Stimulated activated CD8-positive, alpha-beta memory T cell treated with anti-CD3 and anti-CD28 coated beads, Interleukin-15, amount 100 ng/mL, for 4 hours (primary cell): Measurements from ENCODE around the gene G6PC3.
"Not testable (repeated sequence)": the region's sequence is repeated elsewhere in the genome, so short reads cannot be mapped to it uniquely, and the experiment has no call there.

Source experiments
- DNase-seq, 2 donors: peaks; one replicate each; pipeline ENCODE4 v3.0.0-alpha.2; 2020; ENCODE audit warnings: low read depth in 2 of 2

The G6PC3 gene

DNA sequence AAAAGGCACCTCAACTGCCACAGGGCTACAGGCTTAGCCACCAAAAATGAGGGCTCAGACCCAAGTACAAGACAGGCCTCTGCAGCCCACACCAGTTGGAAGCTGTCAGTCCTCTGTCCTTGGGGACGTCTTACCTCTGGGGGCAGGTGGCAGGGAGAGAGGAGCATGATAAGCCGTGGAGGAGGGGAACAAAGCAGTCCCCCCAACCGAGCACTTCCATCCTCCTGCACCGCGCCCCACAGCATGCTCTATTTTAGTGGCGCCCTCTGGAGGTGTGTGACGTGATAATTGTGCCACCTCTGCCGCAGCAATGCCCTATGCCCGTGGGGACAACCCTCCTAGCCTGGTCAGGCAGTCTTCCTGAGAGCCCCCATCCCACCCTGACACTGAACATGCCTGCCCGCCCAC lies 13.6 kb downstream of the G6PC3 start:
- no peak for DNase-seq

DNA sequence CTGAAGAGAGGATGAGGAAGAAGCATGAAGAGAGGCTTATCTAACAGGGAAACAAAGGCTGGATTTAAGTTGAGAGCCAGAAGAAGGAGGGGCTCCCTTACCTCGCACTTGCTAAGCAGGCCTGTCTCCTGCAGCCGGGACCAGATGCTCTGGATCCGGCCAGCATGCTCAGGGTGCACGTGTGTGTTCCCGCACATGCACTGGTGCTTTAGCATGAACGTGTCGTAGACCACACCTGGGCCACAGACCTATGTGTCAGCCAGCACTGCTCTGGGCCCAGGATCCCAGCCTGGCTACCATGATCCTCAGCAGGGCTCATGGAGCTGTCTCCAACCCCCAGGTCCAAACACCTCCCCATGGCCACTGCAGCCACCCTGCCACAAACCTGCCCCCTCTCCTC lies 14.4 kb downstream of the G6PC3 start:
- no peak for DNase-seq

DNA sequence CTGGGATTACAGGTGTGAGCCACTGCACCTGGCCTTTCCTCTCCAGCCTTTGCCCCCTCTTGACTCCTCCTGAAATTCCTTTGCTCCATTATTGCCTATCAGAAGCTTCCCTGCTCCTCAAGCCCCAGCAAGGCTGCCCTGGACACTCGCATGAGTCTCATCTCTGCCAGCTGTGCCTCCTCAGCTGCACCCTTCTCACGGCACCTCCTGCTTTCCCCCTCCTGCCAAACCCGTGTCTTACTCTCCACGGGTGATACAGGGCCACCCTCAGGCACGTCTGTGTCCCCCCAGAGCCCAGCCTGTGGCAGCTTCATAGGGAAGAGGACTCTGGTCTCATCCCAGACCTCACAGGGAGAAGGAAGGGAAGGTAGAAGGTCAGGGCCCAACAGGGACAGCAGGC lies 15.4 kb downstream of the G6PC3 start:
- no peak for DNase-seq

DNA sequence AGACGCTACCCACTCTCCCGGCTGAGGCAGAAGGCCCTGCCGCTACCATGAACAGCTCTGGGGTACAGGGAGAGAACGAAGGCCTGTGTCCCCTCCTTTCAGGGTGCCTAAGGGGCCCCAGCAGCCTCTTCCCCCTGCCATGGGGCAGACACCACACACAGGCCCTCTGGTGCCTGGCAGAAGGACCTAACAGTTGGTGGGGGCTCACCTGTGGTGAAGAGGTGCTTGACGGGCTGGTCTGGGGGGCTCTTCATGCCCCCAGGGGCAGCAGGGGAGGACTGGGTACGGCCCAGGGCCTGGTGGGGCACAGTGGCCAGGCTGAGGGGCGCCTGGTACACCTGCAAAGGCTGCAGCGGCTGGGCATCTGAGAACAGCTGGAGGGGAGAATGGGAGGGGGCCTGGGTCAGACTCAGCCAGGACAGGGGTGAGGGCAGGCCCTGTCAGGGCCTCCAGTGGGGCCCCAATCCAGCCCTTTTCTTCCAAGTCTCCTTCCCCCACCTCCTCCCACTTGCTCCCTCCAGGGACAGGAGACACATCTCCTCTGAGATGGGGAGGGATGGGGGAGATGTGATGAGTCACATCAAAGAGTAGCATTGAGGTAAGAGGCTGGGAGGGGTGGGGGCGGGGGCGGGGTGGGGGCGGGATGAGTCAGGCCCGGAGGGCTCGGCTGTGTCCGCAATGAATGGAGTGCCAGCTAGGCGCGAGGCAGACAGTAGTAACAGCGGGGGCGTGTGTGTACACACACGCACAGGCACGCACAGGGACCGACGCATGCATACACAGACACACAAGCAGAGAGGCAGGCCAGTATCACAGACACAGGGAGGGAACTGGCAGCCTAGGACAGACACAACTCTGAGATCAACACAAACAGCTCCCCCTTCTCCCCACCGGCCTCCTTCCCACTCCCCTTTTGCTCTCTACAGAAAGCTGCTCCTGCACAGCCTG lies 16.1 kb downstream of the G6PC3 start:
- DNase-seq, result peak; percentile 41 to 56

DNA sequence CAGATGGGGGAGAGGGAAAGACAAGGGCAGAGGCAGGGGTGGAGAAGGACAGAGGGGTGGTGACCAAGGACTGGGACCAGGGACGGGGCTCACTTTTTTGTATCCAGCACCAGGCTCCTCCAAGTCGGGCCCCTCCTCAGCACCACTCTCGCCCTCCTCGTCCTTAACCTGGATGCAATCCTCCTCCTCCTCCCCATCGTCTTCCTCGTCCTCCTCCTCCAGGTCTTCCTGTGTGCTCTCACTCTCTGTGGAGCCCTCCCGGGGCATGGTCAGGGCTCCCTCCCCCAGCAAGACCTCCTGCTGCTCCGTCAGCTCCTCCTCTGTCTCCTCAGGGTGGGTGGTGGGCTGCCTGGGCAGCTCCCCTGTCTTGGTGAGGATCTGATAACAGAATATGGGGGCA lies 16.8 kb downstream of the G6PC3 start:
- no peak for DNase-seq

DNA sequence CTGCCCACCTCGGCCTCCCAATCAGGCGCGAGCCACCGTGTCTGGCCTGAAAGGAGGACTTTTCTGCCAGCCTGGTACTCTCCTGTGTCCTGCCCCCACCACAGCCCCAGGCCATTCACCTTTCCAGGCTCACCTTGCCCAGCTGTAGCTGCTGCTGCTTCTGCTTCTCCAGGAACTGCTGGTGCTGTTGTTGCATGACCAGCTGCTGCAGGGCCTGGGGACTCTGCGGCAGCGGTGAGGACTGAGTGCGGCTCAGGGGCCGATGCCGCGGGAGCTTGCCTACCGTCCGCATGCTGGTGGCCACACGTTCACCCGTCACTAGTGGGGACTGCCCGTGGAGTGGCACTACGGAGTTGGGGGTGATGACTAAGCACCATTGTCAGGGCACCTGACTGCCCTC lies 17.7 kb downstream of the G6PC3 start:
- no peak for DNase-seq

DNA sequence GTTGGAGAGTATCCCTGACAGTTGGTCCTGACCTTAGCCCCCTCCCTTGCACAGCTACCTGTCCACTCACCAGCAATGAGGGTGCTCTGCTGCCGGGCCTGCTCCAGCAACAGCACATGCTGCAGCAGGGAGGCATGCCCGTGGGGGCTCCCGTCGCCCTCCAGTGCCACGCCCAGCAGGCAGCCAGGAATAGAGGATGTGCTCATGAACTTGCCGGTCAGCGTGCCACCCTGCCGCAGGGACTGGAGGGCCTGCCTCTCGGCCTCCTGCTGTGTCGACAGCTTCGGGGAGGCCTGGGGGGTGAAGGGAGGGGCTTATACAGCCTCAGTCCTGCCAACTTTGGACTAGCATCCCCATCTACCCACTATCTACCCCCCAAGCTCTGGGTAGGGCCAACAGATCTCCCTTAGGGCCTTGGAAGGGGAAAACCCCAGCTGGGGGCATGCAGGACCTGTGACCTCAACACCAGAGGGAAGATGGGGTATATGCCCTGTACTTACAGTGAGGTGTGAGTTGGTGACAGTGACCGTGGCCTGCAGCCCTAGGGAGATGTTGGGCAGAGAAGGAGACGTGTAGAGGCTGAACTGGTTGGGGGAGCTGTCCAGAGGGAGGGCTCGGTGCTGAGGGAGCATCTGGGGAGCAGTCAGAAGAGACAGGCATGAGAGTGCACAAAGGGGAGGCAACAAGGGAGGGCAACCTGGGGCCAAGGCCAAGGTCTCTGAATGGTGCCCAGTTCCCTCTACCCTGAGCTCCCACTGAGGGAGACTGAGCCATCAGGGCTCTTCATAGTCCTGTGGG lies 20.9 kb downstream of the G6PC3 start:
- DNase-seq, result no peak

DNA sequence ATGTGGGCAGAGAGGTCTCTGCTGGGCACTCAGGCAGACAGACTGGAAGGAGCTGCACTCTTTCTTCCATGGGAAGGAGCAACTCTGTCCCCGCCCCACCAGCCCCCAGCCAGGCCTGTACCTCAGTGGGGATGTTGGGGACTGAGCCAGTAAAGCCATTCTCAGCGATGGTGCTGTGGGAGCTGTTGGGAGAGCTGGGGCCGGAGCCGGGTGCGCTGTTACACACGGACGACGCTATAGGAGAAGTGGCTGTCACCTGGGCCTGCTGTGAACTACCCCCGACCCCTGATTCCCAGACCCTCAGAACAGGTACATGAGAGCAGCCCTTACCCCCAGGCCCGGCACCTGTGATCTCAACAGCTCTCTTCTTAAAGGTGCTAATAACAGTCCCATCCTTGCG lies 21.5 kb downstream of the G6PC3 start:
- DNase-seq, result no peak

DNA sequence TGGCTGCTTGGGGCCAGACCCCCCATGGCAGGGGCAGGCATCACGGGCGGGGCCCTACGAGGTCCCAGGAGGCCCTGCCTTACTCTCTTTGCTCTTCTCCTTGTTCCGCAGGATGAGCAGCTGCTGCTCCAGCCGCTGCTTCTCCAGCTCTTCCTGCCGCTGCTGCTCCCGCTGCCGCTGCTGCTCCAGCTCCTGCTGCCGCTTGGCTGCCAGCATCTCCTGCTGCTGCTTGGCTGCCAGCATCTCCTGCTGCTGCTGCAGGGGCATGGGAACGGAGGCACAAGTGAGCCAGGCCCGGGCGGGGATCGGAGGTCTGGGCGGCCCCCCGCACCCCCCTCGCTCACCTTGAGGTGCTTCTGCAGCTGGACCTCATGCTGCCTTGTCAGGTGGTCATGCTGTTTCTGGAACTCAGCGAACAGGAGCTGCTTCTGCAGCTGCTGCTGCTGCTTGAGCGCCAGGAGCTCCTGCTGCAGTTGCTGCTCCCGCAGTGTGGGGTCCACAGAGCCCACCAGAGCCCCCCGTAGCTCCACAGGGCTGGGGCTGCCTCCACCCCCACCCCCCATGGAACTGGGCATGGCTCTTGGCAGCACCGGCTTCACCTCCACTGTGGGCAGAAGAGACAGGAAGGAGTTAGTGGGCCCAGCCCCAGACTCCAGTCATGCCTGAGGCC lies 22.8 kb downstream of the G6PC3 start:
- no peak for DNase-seq

DNA sequence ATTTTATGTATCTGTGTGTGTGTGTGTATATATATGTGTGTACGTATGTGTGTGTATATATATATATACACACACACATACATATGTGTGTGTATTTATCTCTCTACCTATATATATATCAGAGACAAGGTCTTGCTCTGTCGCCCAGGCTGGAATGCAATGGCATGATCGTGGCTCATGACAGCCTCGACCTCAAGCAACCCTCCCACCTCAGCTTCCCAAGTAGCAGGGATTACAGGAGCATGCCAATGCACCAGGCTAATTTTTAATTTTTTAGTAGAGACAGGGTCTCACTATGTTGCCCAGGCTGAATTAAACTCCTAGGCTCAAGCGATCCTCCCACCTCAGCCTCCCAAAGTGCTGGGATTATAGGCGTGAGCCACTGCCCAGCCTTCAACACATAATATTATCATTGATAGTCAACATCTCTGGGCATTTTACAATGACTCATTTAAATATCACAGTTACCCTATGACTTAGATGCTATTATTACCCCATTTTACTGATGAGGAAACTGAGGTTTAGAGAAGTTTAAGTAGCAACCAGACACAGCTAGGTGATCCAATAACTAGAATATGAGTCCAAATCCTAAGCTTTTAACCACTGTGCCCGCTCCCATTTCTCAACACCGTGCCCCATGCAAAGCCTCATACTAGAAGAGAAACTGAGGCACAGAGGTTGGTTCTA lies 24.3 kb downstream of the G6PC3 start:
- DNase-seq, result no peak

DNA sequence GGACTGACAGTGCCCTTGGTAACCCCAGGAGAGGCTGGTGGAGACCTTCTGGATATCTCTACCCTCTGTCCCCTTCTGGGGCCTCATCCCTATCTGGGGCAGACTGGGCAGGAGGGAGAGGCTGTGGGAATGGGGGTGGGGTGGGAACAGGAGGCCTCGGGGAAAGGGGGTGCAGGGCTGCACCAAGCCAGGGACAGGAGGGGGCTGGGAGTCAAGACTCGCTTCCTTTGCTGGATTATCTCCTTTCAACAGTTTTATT lies 24.8 kb downstream of the G6PC3 start:
- no peak for DNase-seq

DNA sequence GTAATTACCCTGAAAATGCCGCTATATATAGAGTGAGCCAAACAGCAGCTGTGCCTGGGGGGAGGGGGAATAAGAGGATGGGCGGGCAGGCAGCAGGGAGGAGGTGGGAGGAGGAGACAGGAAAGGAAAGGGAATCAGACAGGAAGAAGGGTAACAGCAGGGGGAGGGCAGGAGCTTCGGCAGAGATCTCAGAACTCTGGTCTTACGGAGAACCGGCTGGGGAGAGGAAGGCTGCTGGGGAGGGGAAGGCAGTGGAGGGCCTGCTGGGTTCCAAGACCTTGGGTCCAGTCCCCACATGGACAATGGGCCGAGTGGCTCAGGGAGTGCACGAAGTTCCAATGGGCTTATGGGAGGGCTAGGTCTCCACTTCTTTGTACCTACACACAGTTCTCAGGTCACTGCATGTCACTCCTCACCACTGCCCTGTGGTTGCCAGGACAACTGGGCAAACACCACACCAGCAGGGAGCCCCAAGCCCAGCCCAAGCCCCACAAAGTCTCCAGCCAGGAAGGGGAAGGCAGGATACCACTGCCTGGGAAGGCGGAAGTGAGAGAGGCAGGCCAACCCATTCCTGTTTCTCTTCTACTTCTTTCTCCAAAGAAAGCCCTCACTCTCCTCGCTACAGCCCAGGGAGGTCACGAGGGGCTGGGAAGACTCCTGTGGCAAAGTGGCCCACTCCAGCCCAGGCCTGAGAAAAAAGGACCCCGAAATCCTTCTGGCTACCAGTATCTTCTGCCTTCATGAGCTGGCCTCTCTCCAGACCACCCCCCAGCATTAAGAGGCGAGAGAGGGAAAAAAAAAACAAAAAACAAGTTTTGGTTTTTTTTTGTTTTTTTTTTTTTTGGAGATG lies 25.3 kb downstream of the G6PC3 start:
- DNase-seq, result no peak

DNA sequence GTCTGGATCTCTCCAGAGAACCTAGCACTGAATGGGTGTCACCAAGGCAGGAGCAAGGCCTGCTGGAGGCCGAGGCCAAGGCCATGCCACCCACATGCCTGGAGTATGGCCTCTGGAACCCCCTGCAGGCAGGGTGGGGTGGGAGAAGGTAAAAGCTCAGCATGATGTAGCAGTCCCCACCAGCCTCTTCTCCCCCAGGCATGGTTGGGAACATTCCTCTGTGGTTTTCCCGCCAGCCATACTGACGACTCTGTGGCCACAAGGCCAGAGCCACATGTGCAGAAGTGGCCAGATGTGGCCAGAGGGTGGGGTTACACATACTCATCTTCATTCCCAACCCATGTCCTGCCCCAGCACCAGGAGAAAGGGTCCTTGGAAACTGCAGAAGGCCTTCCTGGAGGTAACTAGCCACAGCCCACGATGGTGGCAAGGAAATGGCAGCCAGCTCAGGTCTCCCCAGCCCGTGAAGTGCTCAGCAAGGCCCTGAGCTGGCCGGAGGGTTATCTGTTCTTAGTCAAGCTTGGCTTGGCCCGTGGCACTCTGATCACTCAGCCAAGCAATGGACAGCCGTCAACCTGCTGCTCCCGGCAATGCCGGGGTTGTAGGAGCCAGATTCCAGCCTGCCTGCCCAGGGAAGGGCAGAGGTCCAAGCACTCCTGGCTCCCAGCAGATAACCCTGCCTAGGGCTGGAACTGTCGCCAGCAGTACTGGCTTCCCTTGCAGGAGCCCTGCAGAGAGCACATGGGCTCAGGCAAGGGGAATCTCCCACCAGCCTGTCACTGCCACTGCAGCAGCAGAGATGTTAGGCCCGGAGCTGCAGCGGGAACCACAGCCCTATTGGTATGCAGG lies 26.8 kb downstream of the G6PC3 start:
- DNase-seq, result no peak

DNA sequence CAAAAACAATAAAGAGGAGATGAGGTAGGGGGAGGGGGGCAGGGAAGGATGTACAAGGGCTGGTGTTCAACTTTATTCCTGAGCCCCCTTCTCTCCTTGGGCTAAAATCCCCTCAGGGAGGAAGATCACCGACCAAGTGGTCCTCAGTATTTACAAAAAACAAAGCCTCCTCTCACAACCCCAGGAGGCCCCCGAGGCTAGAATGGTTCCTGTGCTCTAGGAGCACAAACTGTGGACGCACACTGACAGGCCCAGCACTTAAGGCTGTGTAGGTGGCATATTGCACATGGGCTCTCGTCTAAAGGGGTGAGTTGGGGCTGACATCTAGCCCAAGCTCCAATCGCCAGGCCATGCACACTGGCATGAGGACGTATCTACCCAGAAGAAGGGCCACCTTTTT lies 31.3 kb downstream of the G6PC3 start:
- not testable (repeated sequence) for DNase-seq

DNA sequence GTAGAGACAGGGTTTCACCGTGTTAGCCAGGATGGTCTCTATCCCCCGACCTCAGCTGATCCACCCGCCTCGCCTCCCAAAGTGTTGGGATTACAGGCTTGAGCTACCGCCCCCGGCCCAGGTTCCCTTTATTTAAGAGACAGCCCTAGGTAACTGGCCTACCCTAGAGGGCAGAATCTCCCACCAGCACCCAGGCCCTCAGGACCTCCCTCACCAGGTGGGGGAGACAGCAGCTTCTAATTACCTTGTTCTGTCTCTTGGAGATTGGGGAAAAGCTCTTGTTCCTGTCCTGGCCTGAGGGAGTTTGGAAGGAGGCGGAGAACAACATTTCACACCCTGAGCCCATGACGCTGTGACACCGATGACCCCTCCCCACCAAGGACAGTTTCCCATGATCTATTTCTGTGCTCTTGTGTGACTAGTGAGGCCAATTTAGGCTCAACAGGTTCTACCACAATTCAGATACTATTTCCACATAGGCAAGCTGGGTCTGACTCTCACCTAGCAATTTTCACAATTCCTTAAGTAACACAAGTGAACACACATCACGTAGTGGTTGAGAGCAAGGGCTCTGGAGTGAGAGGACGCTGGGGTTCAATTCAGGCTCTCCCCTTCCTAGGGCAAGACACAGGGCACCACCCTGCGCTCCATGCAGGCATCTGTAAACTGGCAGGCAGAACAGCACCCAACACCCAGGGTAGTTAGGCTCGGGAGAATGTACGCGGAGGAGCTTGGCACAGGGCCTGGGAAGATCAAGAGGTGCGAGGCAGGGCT lies 32.5 kb downstream of the G6PC3 start:
- DNase-seq, result no peak

DNA sequence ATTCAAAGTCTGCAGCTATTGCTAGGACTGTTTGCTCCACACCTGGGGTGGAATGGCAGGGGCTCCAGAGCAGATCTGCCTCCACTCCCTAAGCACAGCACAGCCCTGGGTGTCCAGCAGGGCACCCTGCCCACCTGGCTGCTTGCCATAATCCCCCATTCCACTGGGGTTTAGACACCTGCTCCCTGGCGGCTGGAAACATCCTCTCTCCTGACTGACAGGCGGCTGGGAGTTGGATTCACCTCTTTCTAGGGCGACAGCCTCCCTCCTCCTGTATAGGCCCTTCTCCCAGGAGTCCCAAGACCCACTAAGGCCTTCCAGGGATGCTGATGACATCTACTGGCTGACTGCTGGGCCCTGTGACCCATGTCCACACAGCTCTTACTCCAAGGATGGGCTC lies 34.9 kb downstream of the G6PC3 start:
- DNase-seq, result no peak

DNA sequence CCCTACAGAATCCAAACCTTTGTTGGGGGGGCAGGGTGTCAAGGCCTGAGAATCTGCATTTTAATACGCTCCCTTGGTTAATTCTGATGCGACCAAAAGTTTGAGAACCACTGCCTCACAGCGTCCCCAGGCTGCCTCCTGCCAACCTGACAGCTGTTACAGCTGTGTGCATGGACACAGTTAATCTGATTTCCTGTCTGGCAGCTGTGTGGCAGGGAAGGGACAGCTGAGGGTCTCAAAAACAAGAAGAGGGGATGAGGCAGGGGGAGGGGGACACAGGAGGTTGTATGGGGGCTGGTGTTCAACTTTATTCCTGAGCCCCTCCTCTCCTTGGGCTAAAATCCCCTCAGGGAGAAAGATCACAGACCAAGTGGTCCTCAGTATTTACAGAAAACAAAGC lies 35.4 kb downstream of the G6PC3 start:
- DNase-seq, result no peak

DNA sequence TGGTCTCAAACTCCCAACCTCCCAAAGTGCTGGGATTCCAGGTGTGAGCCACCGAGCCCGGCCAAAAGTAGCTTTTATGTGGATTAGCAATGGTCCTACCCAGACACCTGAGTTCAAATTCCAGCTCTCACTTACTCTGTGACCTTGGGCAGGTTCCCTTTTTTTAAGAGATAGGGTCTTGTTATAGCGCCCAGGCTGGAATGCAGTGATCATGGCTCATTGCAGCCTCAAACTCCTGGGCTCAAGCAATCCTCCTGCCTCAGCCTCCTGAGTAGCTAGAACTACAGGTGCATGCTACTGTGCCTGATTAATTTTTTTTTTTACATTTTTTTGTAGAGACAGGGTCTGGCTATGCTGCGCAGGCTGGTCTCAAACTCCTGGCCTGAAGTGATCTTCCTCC lies 36.3 kb downstream of the G6PC3 start:
- DNase-seq, result no peak
